ENCODE results near the gene NACAD. TPM values are rescaled to one million over a fixed set of nuclear protein-coding genes. Genes with fewer than 3 reads are reported as not detected.

The NACAD gene
- total RNA-seq, 6 donors from 2014 or later = 1.0 to 4.3 (median 2.3) TPM

GRCh38 chr7:45126201-45126600 is 37.4 kb upstream of the NACAD start:
- Histone ChIP-seq H3K27ac (no peak overlapping the region), H3K36me3 (no peaks in the 10 kb centered on the region), H3K4me1 (peaks cover 0 to 8% (median 2%) of the 10 kb centered on the region in 4 donors), H3K9me3 (no peaks in the 10 kb centered on the region), H3K27me3 (no peaks in the 10 kb centered on the region), H3K4me3 (no peak overlapping the region)
- 85 to 97% methylated on average over 4 to 6 of the region's 6 CpGs for WGBS, 2 donors
- ATAC-seq (ENCODE audit: low FRiP score in 2 of 2) (no peak), DNase-seq (no peak)
- TF ChIP-seq CTCF (IDR thresholded peaks at IDR 0.05) (no peak), POLR2A (IDR thresholded peaks at IDR 0.05) (no peak), EP300 (IDR thresholded peaks at IDR 0.05) (no peak), POLR2AphosphoS5 (IDR thresholded peaks at IDR 0.05) (no peak)

GRCh38 chr7:45125193-45125904 is 36.6 kb upstream of the NACAD start:
- Histone ChIP-seq H3K27ac (no peak overlapping the region), H3K27me3 (no peaks in the 10 kb centered on the region), H3K36me3 (no peaks in the 10 kb centered on the region), H3K4me1 (peaks cover 0 to 8% (median 2%) of the 10 kb centered on the region in 4 donors), H3K4me3 (no peak overlapping the region), H3K9me3 (no peaks in the 10 kb centered on the region)
- no peak for TF ChIP-seq EP300 (IDR thresholded peaks at IDR 0.05)
- TF ChIP-seq POLR2AphosphoS5 (IDR thresholded peaks at IDR 0.05) = no peak
- no peak for TF ChIP-seq CTCF (IDR thresholded peaks at IDR 0.05)
- TF ChIP-seq POLR2A (IDR thresholded peaks at IDR 0.05) = no peak
- WGBS, 2 donors = 90 to 94% methylated on average over 6 to 11 of the region's 11 CpGs
- DNase-seq = no peak
- no peak for ATAC-seq (ENCODE audit: low FRiP score in 2 of 2)

GRCh38 chr7:45123913-45124710 is 35.3 kb upstream of the NACAD start:
- Histone ChIP-seq H3K27ac (no peak overlapping the region), H3K27me3 (no peaks in the 10 kb centered on the region), H3K36me3 (no peaks in the 10 kb centered on the region), H3K4me3 (no peak overlapping the region), H3K4me1 (peaks cover 0 to 8% (median 2%) of the 10 kb centered on the region in 4 donors), H3K9me3 (no peaks in the 10 kb centered on the region)
- TF ChIP-seq CTCF (IDR thresholded peaks at IDR 0.05) (no peak), POLR2AphosphoS5 (IDR thresholded peaks at IDR 0.05) (no peak), EP300 (IDR thresholded peaks at IDR 0.05) (no peak), POLR2A (IDR thresholded peaks at IDR 0.05) (no peak)
- DNase-seq = peak in 1 of 2 donors; percentile 71
- peak in 1 of 2 donors; percentile 17 for ATAC-seq (ENCODE audit: low FRiP score in 2 of 2)
- WGBS, 2 donors = 79 to 80% methylated on average over 7 to 11 of the region's 12 CpGs

- ATAC-seq (ENCODE audit: low FRiP score in 2 of 2) = no peak
These were observed 34.4 kb upstream of the NACAD start for GRCh38 chr7:45122975-45123860.

More at GRCh38 chr7:45122975-45123860, 34.4 kb upstream of the NACAD start:
- no peaks in the 10 kb centered on the region for H3K27me3 ChIP-seq
- WGBS, 2 donors = 82 to 83% methylated on average over 13 to 16 of the region's 16 CpGs
- no peak for DNase-seq
- no peak for TF ChIP-seq POLR2A (IDR thresholded peaks at IDR 0.05)
- no peak for TF ChIP-seq EP300 (IDR thresholded peaks at IDR 0.05)
- TF ChIP-seq POLR2AphosphoS5 (IDR thresholded peaks at IDR 0.05) = no peak
- no peak for TF ChIP-seq CTCF (IDR thresholded peaks at IDR 0.05)
- H3K4me1 ChIP-seq = peaks cover 0 to 8% (median 2%) of the 10 kb centered on the region in 4 donors
- H3K27ac ChIP-seq = no peak overlapping the region
- H3K36me3 ChIP-seq = no peaks in the 10 kb centered on the region
- H3K4me3 ChIP-seq = no peak overlapping the region
- H3K9me3 ChIP-seq = no peaks in the 10 kb centered on the region
